ENCODE results near the gene MYO5B.

MYO5B gene

DNA sequence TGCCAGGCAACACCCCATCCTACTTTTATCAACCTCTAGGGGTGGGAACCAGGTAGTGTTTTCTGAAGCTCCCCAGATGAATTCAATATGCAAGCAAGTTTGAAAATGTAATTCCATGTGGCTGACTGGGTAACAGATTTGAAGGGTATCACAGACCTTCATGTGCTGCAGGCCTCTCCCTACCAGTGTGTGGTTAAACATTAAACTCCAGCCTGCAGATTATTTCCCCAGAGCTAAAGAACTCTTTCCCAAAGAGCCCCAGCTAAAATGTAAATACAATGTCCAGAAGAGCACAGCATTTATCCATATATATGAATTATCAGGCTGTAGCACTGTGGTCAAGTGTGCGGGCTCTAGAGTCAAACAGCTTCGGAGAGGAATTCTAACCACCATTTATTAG, 134.1 kb downstream of the MYO5B start:
- H3K27ac ChIP-seq (ENCODE audit: low read length), result no peak overlapping the region
- H3K4me1 ChIP-seq (ENCODE audit: control insufficient read depth in 1 of 2, insufficient read depth in 2 of 2, low read length in 2 of 2), result no peaks in the 10 kb centered on the region
- no peak overlapping the region for H3K4me3 ChIP-seq (ENCODE audit: low read depth in 1 of 2, low read length in 2 of 2)

DNA sequence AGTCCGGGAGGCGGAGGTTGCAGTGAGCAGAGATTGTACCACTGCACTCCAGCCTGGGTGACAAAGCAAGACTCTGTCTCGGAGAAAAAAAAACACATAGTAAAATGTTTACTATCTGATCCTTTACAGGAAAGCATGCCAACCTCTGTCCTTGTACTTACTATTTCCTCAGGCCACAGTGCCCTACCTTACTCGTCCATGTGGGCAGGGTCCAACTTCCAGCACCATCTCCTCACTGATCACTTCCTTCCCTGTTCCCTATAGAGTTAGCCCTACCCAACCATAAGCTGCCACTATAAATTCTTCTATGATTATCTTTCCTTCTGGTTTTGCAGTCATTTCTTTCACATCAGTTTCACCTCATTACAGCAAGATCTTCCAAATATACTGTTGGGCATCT, 136.2 kb downstream of the MYO5B start:
- H3K4me1 ChIP-seq (ENCODE audit: control insufficient read depth in 1 of 2, insufficient read depth in 2 of 2, low read length in 2 of 2), result no peaks in the 10 kb centered on the region
- H3K27me3 ChIP-seq (ENCODE audit: low read depth, low read length), result no peaks in the 10 kb centered on the region

More for the DNA sequence above, 134.1 kb downstream of the MYO5B start:
- no peaks in the 10 kb centered on the region for H3K9me3 ChIP-seq (ENCODE audit: control insufficient read depth in 1 of 2, low read length in 2 of 2)
- H3K36me3 ChIP-seq (ENCODE audit: control insufficient read depth in 1 of 2, insufficient read depth in 2 of 2, low read length in 2 of 2), result no peaks in the 10 kb centered on the region
- no peaks in the 10 kb centered on the region for H3K27me3 ChIP-seq (ENCODE audit: low read depth, low read length)

DNA sequence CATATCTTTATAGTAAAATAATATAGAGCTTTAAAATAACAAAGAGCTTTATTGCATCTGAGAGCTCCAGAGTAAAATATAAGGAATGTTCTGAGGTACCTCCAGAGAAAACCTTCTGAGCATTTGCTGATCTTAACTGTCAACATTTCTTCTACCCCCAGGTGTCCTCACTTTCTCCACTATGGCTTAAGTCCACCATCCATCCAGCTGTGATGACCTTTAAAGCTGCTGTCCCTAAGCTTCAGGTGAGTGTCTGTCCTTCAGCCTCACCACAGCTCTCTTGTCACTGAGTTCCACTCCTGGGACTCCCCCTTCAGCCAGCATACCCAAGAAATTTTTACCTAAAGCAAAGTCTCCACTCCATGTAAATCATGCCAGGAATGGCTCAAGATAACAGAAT, 137.9 kb downstream of the MYO5B start:
- Histone ChIP-seq H3K4me3 (ENCODE audit: low read depth in 1 of 2, low read length in 2 of 2) (no peak overlapping the region), H3K9me3 (ENCODE audit: control insufficient read depth in 1 of 2, low read length in 2 of 2) (no peaks in the 10 kb centered on the region), H3K4me1 (ENCODE audit: control insufficient read depth in 1 of 2, insufficient read depth in 2 of 2, low read length in 2 of 2) (no peaks in the 10 kb centered on the region), H3K27ac (ENCODE audit: low read length) (no peak overlapping the region), H3K36me3 (ENCODE audit: control insufficient read depth in 1 of 2, insufficient read depth in 2 of 2, low read length in 2 of 2) (no peaks in the 10 kb centered on the region), H3K27me3 (ENCODE audit: low read depth, low read length) (no peaks in the 10 kb centered on the region)

More for the DNA sequence above, 136.2 kb downstream of the MYO5B start:
- Histone ChIP-seq H3K9me3 (ENCODE audit: control insufficient read depth in 1 of 2, low read length in 2 of 2) (no peaks in the 10 kb centered on the region), H3K4me3 (ENCODE audit: low read depth in 1 of 2, low read length in 2 of 2) (no peak overlapping the region), H3K36me3 (ENCODE audit: control insufficient read depth in 1 of 2, insufficient read depth in 2 of 2, low read length in 2 of 2) (no peaks in the 10 kb centered on the region), H3K27ac (ENCODE audit: low read length) (no peak overlapping the region)

DNA sequence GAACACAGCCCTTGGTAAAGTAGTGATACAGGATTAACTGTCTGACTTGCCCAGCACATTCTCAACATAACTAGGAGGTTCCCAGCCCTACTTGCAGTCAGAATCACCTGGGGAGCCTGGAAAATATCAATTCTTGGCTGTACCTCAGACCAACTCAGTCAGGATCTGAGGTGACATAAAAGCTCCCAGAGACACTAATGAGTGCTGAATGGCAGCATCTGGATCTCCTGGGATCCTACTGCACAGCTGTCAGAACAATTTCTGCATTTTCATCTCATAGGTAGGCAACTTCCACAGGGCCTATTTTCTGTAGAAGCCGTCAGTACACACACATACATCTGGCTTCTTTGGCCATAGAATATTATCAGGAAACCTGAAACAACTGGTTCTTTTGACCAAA, 138.8 kb downstream of the MYO5B start:
- Histone ChIP-seq H3K27me3 (ENCODE audit: low read depth, low read length) (no peaks in the 10 kb centered on the region), H3K4me1 (ENCODE audit: control insufficient read depth in 1 of 2, insufficient read depth in 2 of 2, low read length in 2 of 2) (no peaks in the 10 kb centered on the region), H3K36me3 (ENCODE audit: control insufficient read depth in 1 of 2, insufficient read depth in 2 of 2, low read length in 2 of 2) (no peaks in the 10 kb centered on the region), H3K27ac (ENCODE audit: low read length) (no peak overlapping the region), H3K9me3 (ENCODE audit: control insufficient read depth in 1 of 2, low read length in 2 of 2) (no peaks in the 10 kb centered on the region), H3K4me3 (ENCODE audit: low read depth in 1 of 2, low read length in 2 of 2) (no peak overlapping the region)

DNA sequence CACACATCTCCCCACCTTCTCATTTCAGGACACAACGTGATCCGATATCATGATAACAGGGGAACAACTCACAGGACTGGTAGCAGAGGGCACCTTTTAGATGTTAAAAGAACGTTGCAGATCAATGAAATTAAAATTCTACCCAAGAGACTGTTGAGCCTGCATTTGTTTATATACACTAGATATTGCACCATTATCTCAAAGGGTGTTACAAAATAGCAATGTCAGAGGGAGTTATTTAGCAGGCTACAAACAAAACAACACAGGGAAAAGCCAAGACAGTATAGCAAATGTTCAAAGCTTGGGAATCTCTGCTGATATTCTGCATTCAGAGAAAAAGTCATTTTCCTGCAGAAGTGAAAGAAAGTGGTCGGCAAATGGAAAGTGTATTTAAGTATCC, 139.5 kb downstream of the MYO5B start:
- Histone ChIP-seq H3K4me3 (ENCODE audit: low read depth in 1 of 2, low read length in 2 of 2) (no peak overlapping the region), H3K27me3 (ENCODE audit: low read depth, low read length) (no peaks in the 10 kb centered on the region), H3K9me3 (ENCODE audit: control insufficient read depth in 1 of 2, low read length in 2 of 2) (no peaks in the 10 kb centered on the region), H3K36me3 (ENCODE audit: control insufficient read depth in 1 of 2, insufficient read depth in 2 of 2, low read length in 2 of 2) (no peaks in the 10 kb centered on the region), H3K4me1 (ENCODE audit: control insufficient read depth in 1 of 2, insufficient read depth in 2 of 2, low read length in 2 of 2) (no peaks in the 10 kb centered on the region), H3K27ac (ENCODE audit: low read length) (no peak overlapping the region)

DNA sequence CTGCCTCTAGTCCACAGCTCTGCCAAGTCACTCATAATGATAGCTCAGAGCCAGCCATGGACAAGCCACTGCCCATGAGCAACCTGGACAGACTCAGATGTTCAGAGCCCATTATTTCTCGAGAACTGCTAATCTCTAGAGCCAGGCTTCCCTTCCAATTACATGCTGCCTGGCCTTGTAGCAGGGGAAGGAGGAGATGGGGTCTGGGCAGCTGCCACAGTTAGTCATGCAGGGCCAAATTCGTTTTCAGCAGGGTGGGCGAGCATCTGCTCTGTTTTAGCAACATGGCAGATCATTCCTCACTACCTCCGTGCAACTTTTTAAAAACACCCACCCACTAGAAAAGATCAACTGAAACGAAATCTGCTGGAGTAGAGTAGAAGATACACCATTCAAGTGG, 141.8 kb downstream of the MYO5B start:
- Histone ChIP-seq H3K27me3 (ENCODE audit: low read depth, low read length) (no peaks in the 10 kb centered on the region), H3K4me3 (ENCODE audit: low read depth in 1 of 2, low read length in 2 of 2) (no peak overlapping the region), H3K4me1 (ENCODE audit: control insufficient read depth in 1 of 2, insufficient read depth in 2 of 2, low read length in 2 of 2) (no peaks in the 10 kb centered on the region)

DNA sequence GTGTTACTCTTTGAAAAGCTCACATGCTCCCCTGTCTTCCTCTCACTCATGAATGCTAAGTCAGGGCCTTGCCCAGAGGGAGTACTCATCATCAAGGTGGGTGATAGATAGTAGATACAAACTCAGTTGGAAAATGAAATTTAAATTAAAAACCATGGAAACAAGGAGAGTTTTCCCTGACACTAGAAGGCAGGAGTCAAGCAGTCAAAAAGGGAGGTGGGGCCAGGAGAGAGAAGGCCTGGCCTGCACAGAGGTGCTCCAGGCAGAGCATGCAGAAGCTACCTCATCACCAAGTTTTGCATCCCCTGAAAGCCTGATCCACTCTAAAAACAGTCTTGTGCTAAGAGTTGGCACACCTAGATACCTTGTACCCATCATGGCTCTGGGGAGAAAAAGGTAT, 143.7 kb downstream of the MYO5B start:
- Histone ChIP-seq H3K9me3 (ENCODE audit: control insufficient read depth in 1 of 2, low read length in 2 of 2) (no peaks in the 10 kb centered on the region), H3K4me3 (ENCODE audit: low read depth in 1 of 2, low read length in 2 of 2) (no peak overlapping the region), H3K27ac (ENCODE audit: low read length) (no peak overlapping the region), H3K36me3 (ENCODE audit: control insufficient read depth in 1 of 2, insufficient read depth in 2 of 2, low read length in 2 of 2) (no peaks in the 10 kb centered on the region), H3K4me1 (ENCODE audit: control insufficient read depth in 1 of 2, insufficient read depth in 2 of 2, low read length in 2 of 2) (no peaks in the 10 kb centered on the region), H3K27me3 (ENCODE audit: low read depth, low read length) (no peaks in the 10 kb centered on the region)

More for the DNA sequence above, 141.8 kb downstream of the MYO5B start:
- no peaks in the 10 kb centered on the region for H3K36me3 ChIP-seq (ENCODE audit: control insufficient read depth in 1 of 2, insufficient read depth in 2 of 2, low read length in 2 of 2)
- H3K27ac ChIP-seq (ENCODE audit: low read length), result no peak overlapping the region
- no peaks in the 10 kb centered on the region for H3K9me3 ChIP-seq (ENCODE audit: control insufficient read depth in 1 of 2, low read length in 2 of 2)

DNA sequence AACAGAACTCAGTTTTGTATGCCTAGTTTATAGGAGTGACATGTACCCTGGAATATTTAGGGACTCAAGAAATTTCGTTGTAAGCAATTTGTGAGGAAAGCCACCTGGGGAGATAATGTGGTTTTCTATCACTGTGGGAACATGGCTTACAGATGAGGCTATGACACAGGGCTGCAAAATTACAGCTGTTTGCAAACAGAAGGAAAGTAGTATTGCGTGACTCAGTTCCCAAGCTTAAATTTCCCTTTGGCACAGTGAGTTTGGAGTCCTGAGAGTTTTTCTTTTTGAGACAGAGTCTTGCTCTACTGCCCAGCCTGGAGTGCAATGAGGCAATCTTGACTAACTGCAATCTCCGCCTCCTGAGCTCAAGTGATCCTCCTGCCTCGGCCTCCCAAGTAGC, 149.8 kb downstream of the MYO5B start:
- no peaks in the 10 kb centered on the region for H3K27me3 ChIP-seq (ENCODE audit: low read depth, low read length)
- H3K4me3 ChIP-seq (ENCODE audit: low read depth in 1 of 2, low read length in 2 of 2), result no peak overlapping the region
- H3K9me3 ChIP-seq (ENCODE audit: control insufficient read depth in 1 of 2, low read length in 2 of 2), result no peaks in the 10 kb centered on the region
- H3K27ac ChIP-seq (ENCODE audit: low read length), result no peak overlapping the region
- no peaks in the 10 kb centered on the region for H3K4me1 ChIP-seq (ENCODE audit: control insufficient read depth in 1 of 2, insufficient read depth in 2 of 2, low read length in 2 of 2)
- H3K36me3 ChIP-seq (ENCODE audit: control insufficient read depth in 1 of 2, insufficient read depth in 2 of 2, low read length in 2 of 2), result no peaks in the 10 kb centered on the region

DNA sequence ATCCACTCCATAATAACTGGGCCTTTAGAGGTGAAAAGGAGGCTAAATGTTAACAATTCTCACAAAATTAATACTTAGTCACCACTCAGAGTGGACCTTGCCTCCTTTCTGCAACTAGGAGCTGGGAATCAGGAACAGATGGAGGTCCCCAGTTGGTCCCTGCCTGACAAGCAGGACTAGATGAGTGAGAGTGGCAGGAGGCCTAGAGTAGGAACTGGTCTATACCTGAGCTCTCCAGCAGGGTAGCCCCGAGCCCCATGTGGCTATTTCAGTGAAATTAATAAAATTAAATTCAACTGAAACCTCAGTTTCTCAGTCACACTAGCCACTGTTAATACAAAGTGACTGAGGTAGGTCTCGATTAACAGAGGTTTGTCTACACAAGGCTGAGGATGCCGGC, 150.5 kb downstream of the MYO5B start:
- H3K36me3 ChIP-seq (ENCODE audit: control insufficient read depth in 1 of 2, insufficient read depth in 2 of 2, low read length in 2 of 2), result no peaks in the 10 kb centered on the region
- H3K4me3 ChIP-seq (ENCODE audit: low read depth in 1 of 2, low read length in 2 of 2), result no peak overlapping the region
- H3K27me3 ChIP-seq (ENCODE audit: low read depth, low read length), result no peaks in the 10 kb centered on the region
- no peaks in the 10 kb centered on the region for H3K9me3 ChIP-seq (ENCODE audit: control insufficient read depth in 1 of 2, low read length in 2 of 2)
- H3K4me1 ChIP-seq (ENCODE audit: control insufficient read depth in 1 of 2, insufficient read depth in 2 of 2, low read length in 2 of 2), result no peaks in the 10 kb centered on the region
- H3K27ac ChIP-seq (ENCODE audit: low read length), result no peak overlapping the region

DNA sequence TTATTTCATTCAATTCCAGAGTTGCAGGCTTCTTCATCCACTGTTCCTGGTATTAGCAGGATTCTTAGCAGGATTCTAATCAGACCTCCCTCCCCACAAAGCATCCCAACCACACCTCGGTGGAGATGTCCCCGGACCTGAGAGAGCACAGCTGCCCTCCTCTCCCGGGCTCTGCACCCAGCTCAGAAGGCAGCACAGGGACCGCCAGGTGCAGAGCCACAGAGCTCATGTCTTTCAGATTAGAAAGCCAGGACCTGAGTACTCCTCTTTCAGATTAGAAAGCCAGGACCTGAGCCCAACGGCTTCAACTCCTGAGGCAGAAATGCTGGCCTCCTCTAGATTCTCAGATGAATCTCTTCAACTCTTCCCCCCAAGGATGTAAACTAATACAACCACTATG, 152.3 kb downstream of the MYO5B start:
- Histone ChIP-seq H3K9me3 (ENCODE audit: control insufficient read depth in 1 of 2, low read length in 2 of 2) (no peaks in the 10 kb centered on the region), H3K4me3 (ENCODE audit: low read depth in 1 of 2, low read length in 2 of 2) (no peak overlapping the region), H3K36me3 (ENCODE audit: control insufficient read depth in 1 of 2, insufficient read depth in 2 of 2, low read length in 2 of 2) (no peaks in the 10 kb centered on the region), H3K27ac (ENCODE audit: low read length) (no peak overlapping the region), H3K27me3 (ENCODE audit: low read depth, low read length) (no peaks in the 10 kb centered on the region), H3K4me1 (ENCODE audit: control insufficient read depth in 1 of 2, insufficient read depth in 2 of 2, low read length in 2 of 2) (no peaks in the 10 kb centered on the region)

DNA sequence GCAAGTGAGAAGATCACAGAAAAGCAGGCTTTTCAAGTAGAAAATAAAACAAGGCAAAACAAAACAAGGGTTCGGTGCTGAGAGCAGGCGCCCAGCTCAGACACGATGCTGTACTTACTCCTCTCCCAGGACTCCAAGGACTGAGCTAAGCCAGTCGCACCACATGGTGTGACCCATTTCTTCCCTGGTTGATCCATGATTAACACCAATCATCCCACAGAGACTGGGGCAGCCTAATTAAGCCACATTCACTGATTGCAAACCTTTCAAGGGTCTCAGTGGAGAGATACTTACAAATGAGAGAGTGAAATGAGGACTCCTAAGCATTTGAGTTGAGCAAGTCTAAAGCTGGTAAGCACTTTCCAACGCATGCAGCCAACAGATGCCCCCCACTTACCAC, 155.2 kb downstream of the MYO5B start:
- no peak overlapping the region for H3K4me3 ChIP-seq (ENCODE audit: low read depth in 1 of 2, low read length in 2 of 2)
- H3K4me1 ChIP-seq (ENCODE audit: control insufficient read depth in 1 of 2, insufficient read depth in 2 of 2, low read length in 2 of 2), result no peaks in the 10 kb centered on the region
- no peak overlapping the region for H3K27ac ChIP-seq (ENCODE audit: low read length)
- H3K9me3 ChIP-seq (ENCODE audit: control insufficient read depth in 1 of 2, low read length in 2 of 2), result no peaks in the 10 kb centered on the region
- no peaks in the 10 kb centered on the region for H3K36me3 ChIP-seq (ENCODE audit: control insufficient read depth in 1 of 2, insufficient read depth in 2 of 2, low read length in 2 of 2)
- H3K27me3 ChIP-seq (ENCODE audit: low read depth, low read length), result no peaks in the 10 kb centered on the region

DNA sequence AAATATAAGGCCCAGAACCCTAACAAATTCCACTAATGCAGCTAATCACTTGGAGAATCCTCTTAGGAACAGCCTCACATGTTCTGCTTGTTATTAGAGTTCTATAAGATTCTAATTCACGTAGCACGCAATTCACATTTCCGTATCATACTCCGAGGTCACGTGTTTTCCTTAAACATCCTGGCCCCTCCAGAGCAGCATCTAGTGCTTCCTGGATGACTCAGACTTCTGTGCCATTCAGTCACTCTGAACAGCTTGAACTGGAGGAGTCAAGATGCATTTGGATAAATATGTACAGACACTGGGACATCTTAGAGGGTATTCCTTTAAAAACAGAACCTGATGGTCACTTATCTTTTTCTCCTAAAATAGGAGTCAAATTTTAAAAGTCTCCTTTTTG, 156.5 kb downstream of the MYO5B start:
- Histone ChIP-seq H3K9me3 (ENCODE audit: control insufficient read depth in 1 of 2, low read length in 2 of 2) (no peaks in the 10 kb centered on the region), H3K4me1 (ENCODE audit: control insufficient read depth in 1 of 2, insufficient read depth in 2 of 2, low read length in 2 of 2) (no peaks in the 10 kb centered on the region), H3K27me3 (ENCODE audit: low read depth, low read length) (no peaks in the 10 kb centered on the region), H3K27ac (ENCODE audit: low read length) (no peak overlapping the region), H3K4me3 (ENCODE audit: low read depth in 1 of 2, low read length in 2 of 2) (no peak overlapping the region), H3K36me3 (ENCODE audit: control insufficient read depth in 1 of 2, insufficient read depth in 2 of 2, low read length in 2 of 2) (no peaks in the 10 kb centered on the region)

Data from muscle layer of duodenum (tissue), 2 donors.